AG08396 (cell line): ENCODE measurements around the gene ARMC7.
"Not testable (repeated sequence)": the region's sequence is repeated elsewhere in the genome, so short reads cannot be mapped to it uniquely, and the experiment has no call there.

Experiments used
- DNase-seq: peaks from one replicate; pipeline ENCODE4 v3.0.0; 2012; ENCODE audit warnings: low spot score, mixed read lengths

The ARMC7 gene

DNA sequence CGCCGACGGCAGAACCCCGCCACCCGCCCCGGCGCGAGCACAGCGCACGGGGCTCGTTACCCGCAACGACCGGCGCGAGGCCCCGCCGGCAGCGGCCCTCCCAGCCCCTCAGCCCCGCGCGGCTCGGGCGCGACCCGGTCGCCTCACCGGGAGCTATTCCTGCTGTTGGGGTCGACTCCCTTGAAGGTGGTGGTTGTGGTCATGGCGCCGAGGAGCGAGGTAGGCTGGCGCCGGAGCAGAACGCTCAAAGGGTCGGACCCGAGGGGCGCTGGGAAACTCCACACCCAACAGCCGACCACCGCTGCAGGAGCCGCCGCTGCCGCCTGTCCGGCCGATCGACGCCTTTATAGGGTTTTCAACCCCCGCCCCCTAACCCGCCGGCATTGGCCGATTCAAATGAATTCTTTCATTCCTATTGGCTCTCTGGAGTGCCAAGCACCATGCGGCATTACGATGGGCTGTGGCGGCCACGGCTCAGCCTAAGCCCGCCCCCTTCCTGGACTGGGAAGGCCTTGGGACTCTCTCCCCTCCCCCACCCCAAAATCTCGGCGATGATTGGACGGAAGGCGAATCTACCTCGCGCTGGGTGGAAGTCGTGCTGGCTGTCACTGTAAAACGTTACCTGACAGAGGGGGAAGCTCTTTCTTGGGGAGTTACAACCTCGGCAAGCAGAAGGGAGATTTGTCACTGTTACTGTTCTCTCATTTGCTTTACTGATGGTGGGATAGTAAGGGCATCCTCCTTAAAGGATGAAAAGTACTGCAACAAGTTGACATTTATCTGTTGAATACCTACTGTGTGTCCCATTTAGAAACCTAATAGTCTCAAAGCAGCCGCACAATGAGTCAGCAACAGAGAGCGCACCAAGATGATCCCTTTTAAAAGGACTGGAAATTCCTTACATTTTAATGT, 44.7 kb downstream of the ARMC7 start, which contains the start of gene JPT1:
Gene JPT1 (minus strand): TSS at position 318 of the 912 bp plus-strand sequence. CDS start 115 bp downstream, at position 203.
- DNase-seq: peak; percentile 98

DNA sequence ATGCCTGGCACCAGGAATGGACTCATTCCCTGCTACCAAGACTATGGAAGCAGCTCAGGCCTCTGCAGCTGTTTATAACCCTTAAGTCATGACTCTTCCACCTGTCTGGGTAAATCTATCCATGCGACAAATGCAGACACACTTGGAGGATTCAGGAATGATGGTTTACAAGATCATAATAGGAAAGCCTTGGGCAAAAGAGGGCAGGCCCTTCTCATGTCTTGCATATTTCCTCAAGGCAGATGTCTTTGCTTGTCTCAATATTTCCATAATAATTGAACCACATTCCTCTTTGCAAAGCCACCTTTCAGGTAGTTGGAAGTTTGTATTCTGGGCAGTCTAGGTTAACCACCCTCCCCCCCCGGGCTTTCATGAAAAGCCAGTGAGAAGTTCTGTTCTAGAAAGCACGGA, 45.4 kb downstream of the ARMC7 start:
- no peak for DNase-seq

DNA sequence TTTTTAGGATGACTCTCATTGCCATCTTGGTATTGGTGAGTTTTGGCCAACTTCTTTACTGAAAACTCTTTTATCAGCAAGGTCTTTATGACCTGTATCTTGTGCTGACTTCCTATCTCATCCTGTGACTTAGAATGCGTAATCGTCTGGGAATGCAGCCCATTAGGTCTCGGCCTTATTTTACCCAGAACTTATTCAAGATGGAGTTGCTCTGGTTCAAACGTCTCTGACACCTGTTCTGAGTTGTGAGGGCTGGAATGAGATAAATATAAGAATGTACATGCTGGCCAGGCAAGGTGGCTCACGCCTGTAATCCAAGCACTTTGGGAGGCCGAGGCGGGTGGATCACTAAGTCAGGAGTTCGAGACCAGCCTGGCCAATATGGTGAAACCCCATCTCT, 48.7 kb downstream of the ARMC7 start:
- not testable (repeated sequence) for DNase-seq

DNA sequence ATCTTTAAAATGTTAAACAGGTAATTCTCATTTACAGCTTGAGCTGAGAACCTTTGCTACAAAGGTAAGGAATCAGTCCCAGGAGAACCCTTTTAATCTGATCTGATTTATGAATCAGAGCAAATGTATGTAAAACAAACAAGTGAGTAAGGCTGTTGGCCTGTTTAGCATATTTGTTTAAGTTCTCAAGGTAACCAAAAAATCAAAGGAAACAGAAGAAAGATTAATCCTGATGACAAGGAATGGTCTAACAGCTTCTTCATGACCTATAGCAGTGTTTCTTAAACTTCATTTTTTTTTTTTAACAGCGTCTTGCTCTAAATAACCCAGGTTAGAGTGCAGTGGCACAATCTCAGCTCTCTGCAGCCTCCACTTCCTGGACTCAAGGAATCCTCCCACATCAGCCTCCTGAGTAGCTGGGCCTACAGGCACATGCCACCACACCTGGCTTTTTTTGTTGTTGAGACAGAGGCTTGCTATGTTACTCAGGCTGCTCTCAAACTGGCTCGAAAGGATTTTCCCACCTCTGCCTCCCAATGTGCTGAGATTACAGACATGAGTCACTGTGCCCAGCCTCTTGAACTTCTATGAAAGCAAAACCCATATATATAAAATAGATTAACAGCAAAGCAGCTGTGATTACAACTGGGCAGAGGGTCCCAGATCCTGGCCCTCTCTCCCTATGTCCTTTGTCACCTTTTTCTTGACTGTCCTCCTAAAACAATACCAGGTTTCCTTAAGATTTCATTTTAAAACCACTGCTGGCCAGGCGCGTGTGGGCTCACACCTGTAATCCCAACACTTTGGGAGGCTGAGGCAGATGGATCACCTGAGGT, 49.6 kb downstream of the ARMC7 start:
- DNase-seq: no peak

DNA sequence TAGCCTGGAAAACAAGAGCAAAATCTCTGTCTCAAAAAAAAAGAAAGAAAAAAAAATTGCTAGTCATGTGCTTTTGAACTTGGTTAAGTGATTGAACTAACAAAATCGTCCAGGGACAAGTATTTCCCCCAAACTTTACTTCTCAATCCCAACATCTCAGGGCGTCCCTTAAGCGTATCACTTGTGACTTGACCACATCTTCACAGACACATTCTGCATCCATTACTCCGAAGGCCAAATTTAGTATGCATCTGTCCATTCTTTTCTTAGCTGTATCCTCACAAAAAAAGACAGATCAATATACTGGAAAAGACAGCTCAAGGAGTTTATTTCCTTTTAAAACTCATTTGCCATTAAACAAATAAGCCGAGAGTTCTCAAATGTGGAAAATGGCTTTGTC, 50.4 kb downstream of the ARMC7 start:
- DNase-seq: no peak

DNA sequence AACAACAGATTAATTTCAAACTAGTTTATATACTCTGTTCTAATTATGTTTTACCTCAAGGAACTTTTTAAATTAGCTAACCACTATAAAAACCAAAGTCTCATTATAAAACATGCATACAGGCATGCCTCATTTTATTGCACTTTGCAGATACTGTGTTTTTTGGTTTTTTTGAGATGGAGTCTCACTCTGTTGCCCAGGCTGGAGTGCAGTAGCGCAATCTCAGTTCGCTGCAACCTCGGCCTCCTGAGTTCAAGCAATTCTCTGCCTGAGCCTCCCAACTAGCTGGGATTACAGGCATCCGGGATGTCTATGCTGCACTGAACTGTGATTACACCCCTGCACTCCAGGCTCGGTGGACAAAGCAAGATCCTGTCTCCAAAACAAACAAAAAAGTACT, 53.3 kb downstream of the ARMC7 start:
- no peak for DNase-seq

DNA sequence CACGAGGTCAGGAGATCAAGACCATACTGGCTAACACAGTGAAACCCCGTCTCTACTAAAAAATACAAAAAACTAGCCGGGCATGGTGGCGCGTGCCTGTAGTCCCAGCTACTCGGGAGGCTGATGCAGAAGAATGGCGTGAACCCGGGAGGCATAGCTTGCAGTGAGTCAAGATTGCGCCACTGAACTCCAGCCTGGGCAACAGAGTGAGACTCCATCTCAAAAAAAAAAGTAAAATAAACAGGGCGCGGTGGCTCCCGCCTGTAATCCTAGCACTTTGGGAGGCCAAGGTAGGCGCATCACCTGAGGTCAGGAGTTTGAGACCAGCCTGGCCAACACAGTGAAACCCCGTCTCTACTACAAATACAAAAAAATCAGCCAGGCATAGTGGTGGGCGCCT, 54.8 kb downstream of the ARMC7 start:
- DNase-seq: not testable (repeated sequence)

DNA sequence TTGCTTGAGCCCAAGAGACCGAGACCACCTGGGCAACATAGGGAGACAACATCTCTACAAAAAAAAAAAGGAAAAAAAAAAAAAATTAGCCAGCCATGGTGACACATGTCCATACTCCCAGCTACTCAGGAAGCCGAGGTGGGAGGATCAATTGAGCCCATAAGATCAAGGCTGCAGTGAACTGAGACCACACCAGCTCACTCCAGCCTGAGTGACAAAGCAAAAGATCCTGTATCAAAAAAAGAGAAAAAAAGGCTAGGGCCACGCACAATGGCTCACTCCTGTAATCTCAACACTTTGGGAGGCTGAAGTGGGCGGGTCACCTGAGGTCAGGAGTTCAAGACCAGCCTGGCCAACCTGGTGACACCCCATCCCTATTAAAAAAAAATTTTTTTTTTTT, 59.2 kb downstream of the ARMC7 start:
- no peak for DNase-seq

DNA sequence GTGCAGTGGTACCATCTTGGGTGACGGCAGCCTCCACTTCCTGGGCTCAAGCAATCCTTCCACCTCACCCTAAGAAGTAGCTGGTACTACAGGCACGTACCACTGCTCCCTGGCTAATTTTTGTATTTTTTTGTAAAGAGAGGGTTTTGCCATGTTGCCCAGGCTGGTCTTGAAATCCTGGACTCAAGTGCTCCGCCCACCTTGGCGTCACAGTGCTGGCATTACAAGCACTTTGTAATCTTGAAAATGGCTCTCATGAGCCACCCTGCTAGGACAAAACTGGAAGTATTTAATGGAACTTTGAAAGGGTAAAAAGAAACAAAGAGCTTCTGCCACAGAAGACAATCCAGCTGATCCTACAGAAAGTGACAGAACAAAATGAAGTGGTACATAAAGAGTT, 63.8 kb downstream of the ARMC7 start:
- DNase-seq: no peak

DNA sequence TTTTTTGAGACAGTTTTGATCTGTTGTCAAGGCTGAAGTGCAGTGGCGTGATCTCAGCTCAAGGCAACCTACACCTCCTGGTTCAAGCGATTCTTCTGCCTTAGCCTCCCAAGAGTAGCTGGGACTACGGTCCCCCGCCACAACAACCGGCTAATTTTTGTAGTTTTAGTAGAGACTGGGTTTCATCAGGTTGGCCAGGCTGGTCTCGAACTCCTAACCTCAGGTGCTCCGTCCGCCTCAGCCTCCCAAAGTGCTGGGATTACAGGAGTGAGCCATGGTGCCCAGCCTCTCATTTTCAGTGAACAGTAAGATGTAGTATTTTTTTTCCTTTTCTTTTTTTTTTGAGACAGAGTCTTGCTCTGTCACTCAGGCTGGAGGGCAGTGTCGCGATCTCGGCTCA, 65.2 kb downstream of the ARMC7 start:
- no peak for DNase-seq

DNA sequence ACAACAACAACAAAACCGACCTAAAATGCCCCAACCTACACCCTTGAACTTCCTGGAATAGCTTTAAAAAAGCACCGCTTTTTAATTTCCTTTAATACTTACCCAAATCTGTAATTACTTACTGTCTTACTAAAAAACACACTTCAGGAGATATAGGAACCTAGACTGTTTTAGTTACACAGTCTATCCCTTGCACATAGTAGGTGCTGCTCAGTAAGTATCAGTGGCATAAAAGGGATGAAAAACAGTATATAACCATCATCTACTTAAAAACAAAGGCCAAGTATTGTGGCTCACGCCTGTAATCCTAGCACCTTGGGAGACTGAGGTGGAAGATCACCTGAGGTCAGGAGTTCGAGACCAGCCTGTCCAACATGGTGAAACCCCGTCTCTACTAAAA, 66.9 kb downstream of the ARMC7 start:
- DNase-seq: no peak

DNA sequence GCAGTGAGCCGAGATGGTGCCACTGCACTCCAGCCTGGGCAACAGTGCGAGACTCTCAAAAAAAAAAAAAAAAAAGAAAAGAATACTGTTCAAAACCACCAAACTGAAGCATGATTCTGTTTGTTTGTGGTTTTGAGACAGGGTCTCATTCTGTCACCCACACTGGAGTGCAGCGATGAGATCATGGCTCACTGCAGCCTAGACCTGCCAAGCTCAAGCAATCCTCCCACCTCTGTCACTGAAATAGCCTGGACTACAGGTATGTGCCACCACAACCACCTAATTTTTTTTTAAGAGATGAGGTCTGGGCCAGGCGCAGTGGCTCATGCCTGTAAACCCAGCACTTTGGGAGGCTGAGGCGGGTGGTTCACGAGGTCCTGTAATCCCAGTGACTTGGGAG, 68.7 kb downstream of the ARMC7 start:
- DNase-seq: no peak
